Neural crest cell (in vitro differentiated cells): ENCODE measurements around the gene MBOAT2. TPM values are rescaled to one million over a fixed set of nuclear protein-coding genes. Genes with fewer than 3 reads are reported as not detected.
"Not testable (repeated sequence)": the region's sequence is repeated elsewhere in the genome, so short reads cannot be mapped to it uniquely, and the experiment has no call there.

Experiments used
- DNase-seq: peaks from one replicate; pipeline ENCODE4 v3.0.0; 2021; ENCODE audit warnings: low read depth, mixed read lengths, low spot score
- H3K27ac Mint-ChIP-seq: one replicate; pipeline ENCODE4 v1.8.0; 2021; ENCODE audit warnings: mild to moderate bottlenecking, mixed read lengths; ENCODE audit not compliant: unreplicated experiment
- H3K27me3 Mint-ChIP-seq: 2 replicates; pipeline ENCODE4 v1.8.0; 2021; ENCODE audit warnings: low read depth, mild to moderate bottlenecking, mixed read lengths
- H3K36me3 Mint-ChIP-seq: 2 replicates; pipeline ENCODE4 v1.8.0; 2021; ENCODE audit warnings: low read depth, mild to moderate bottlenecking, mixed read lengths
- H3K4me1 Mint-ChIP-seq: 2 replicates; pipeline ENCODE4 v1.8.0; 2021; ENCODE audit warnings: mixed read lengths
- H3K4me3 Mint-ChIP-seq: one replicate; pipeline ENCODE4 v1.8.0; 2021; ENCODE audit warnings: mild to moderate bottlenecking, mixed read lengths
- H3K9me3 Mint-ChIP-seq: 2 replicates; pipeline ENCODE4 v1.8.0; 2021; ENCODE audit warnings: mixed read lengths
- CTCF ChIP-seq: fragments of 200-600 bp; sonication (generic); conservative IDR thresholded peaks from 2 replicates; pipeline ENCODE4 v1.5.0; 2021; ENCODE audit warnings: antibody characterized with exemption, mild to moderate bottlenecking
- total RNA-seq: library from RNA; stranded (reverse); gene quantifications from 2 replicates; pipeline ENCODE4 v1.2.1, GENCODE V29; 2021

MBOAT2 gene
- total RNA-seq, 1 donor from 2014 or later = 53.1 TPM

GRCh38 chr2:8923183-8923582 is 80.3 kb downstream of the MBOAT2 start:
- no peak for DNase-seq
- Mint-ChIP-seq H3K36me3 (peaks cover 18% of the 10 kb centered on the region), H3K9me3 (peaks cover 2% of the 10 kb centered on the region), H3K27ac (no peak overlapping the region), H3K4me1 (peaks cover 58% of the 10 kb centered on the region), H3K27me3 (no peaks in the 10 kb centered on the region), H3K4me3 (no peak overlapping the region)
- TF ChIP-seq CTCF = no peak

GRCh38 chr2:8922431-8922830 is 81.1 kb downstream of the MBOAT2 start:
- Mint-ChIP-seq H3K4me1 (peaks cover 50% of the 10 kb centered on the region), H3K9me3 (peaks cover 2% of the 10 kb centered on the region), H3K27me3 (no peaks in the 10 kb centered on the region), H3K27ac (peak overlapping the region; percentile 73), H3K36me3 (peaks cover 18% of the 10 kb centered on the region), H3K4me3 (no peak overlapping the region)
- no peak for TF ChIP-seq CTCF
- no peak for DNase-seq

- Mint-ChIP-seq H3K4me1 (peaks cover 19% of the 10 kb centered on the region), H3K4me3 (no peak overlapping the region), H3K27ac (no peak overlapping the region), H3K27me3 (no peaks in the 10 kb centered on the region), H3K9me3 (peaks cover 8% of the 10 kb centered on the region), H3K36me3 (peaks cover 34% of the 10 kb centered on the region)
- DNase-seq = no peak
- no peak for TF ChIP-seq CTCF
Observed at GRCh38 chr2:8918412-8918811, 85.1 kb downstream of the MBOAT2 start.

- peaks cover 50% of the 10 kb centered on the region for H3K36me3 Mint-ChIP-seq
- no peak overlapping the region for H3K4me3 Mint-ChIP-seq
- no peak for TF ChIP-seq CTCF
- H3K27me3 Mint-ChIP-seq = no peaks in the 10 kb centered on the region
- DNase-seq = no peak
- H3K4me1 Mint-ChIP-seq = peaks cover 4% of the 10 kb centered on the region
- H3K27ac Mint-ChIP-seq = no peak overlapping the region
- peaks cover 23% of the 10 kb centered on the region for H3K9me3 Mint-ChIP-seq
Observed at GRCh38 chr2:8915941-8916340, 87.5 kb downstream of the MBOAT2 start.

- not testable (repeated sequence) for DNase-seq, H3K4me3 Mint-ChIP-seq, H3K27me3 Mint-ChIP-seq, H3K27ac Mint-ChIP-seq, H3K4me1 Mint-ChIP-seq
- peaks cover 55% of the 10 kb centered on the region for H3K36me3 Mint-ChIP-seq
- peaks cover 24% of the 10 kb centered on the region for H3K9me3 Mint-ChIP-seq
Observed at GRCh38 chr2:8913767-8914166, 89.7 kb downstream of the MBOAT2 start.

- no peak for DNase-seq
- Mint-ChIP-seq H3K36me3 (peaks cover 73% of the 10 kb centered on the region), H3K27ac (no peak overlapping the region), H3K4me3 (no peak overlapping the region), H3K27me3 (no peaks in the 10 kb centered on the region), H3K9me3 (peaks cover 29% of the 10 kb centered on the region), H3K4me1 (no peaks in the 10 kb centered on the region)
- no peak for TF ChIP-seq CTCF
Observed at GRCh38 chr2:8907764-8908288, 95.7 kb downstream of the MBOAT2 start.

- H3K36me3 Mint-ChIP-seq = peaks cover 70% of the 10 kb centered on the region
- not testable (repeated sequence) for H3K4me3 Mint-ChIP-seq
Observed at GRCh38 chr2:8903924-8904323, 99.6 kb downstream of the MBOAT2 start.

GRCh38 chr2:8902757-8903156 is 100.7 kb downstream of the MBOAT2 start:
- H3K36me3 Mint-ChIP-seq = peaks cover 61% of the 10 kb centered on the region
- not testable (repeated sequence) for H3K4me1 Mint-ChIP-seq, DNase-seq, H3K4me3 Mint-ChIP-seq, H3K27me3 Mint-ChIP-seq, H3K27ac Mint-ChIP-seq
- peaks cover 19% of the 10 kb centered on the region for H3K9me3 Mint-ChIP-seq

More at GRCh38 chr2:8903924-8904323, 99.6 kb downstream of the MBOAT2 start:
- H3K4me1 Mint-ChIP-seq, DNase-seq, H3K27me3 Mint-ChIP-seq, H3K27ac Mint-ChIP-seq: not testable (repeated sequence)
- peaks cover 19% of the 10 kb centered on the region for H3K9me3 Mint-ChIP-seq

GRCh38 chr2:8897206-8897605 is 106.3 kb downstream of the MBOAT2 start:
- not testable (repeated sequence) for H3K4me3 Mint-ChIP-seq, H3K9me3 Mint-ChIP-seq, H3K27ac Mint-ChIP-seq, H3K27me3 Mint-ChIP-seq, H3K4me1 Mint-ChIP-seq, DNase-seq
- peaks cover 58% of the 10 kb centered on the region for H3K36me3 Mint-ChIP-seq
